ENCODE data around the gene B3GNT4. TPM values are rescaled to one million over a fixed set of nuclear protein-coding genes. Genes with fewer than 3 reads are reported as not detected.
A peak's percentile ranks its signal among the peaks of the same experiment; 100 is the strongest.

Gene B3GNT4
- total RNA-seq (0.12 TPM in 1 of 2 replicates, not detected in the other), polyA plus RNA-seq (not detected in 2 replicates), polyA minus RNA-seq (not detected in 2 replicates)
- not detected for total RNA-seq (2013)

DNA sequence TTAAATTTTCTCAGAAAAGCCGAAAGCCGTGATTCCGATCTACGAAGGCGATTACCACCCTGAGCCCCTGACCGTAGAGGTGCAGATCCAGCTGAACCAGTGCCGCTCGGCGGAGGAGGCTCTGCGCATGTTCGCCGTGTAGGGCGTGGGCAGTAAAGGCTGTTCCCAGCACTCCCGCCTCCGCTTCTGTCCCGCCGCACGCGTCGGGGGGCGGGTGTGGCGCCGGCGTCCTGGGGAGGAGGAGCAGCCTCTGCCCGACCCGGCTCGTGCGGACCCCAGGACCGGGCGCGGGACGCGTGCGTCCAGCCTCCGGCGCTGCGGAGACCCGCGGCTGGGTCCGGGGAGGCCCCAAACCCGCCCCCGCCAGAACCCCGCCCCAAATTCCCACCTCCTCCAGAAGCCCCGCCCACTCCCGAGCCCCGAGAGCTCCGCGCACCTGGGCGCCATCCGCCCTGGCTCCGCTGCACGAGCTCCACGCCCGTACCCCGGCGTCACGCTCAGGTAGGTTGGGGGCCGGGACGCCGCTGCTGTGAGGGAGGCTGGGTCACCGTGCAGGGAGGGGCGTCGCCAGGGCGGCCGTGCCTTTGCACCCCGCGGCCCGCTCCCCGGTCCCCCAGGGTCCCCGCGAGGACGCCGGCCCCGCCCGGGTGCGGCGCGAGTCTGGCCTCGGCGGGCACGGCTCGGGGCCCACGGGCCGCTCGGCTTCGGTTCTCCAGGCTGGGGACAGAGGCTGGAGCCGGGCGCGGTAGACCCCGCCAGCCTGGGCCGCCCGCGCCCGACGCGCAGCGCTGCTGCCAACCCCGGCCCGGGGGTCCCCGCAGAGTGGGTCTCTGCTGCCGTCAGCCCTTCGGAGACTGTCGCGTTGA, at the start of gene B3GNT4:
TSS of gene B3GNT4 (plus strand) at position 409 of the 866 bp plus-strand sequence. CDS start 910 bp downstream, outside the sequence.
- Histone ChIP-seq H3K79me2 (ENCODE audit: control insufficient read depth, insufficient read depth, low read length) (no peaks in the 10 kb centered on the region), H3K27ac (ENCODE audit: low read length in 2 of 2) (no peak within 1 kb of the TSS), H3K36me3 (replicated peaks in 1 of 2; ENCODE audit: control extremely low read depth in 1 of 2, control insufficient read depth in 1 of 2, extremely low read depth in 1 of 2, insufficient read depth in 2 of 2, low read length in 1 of 2) (peaks cover 0 to 20% of the 10 kb centered on the region in 2 experiments), H3K27me3 (replicated peaks in 1 of 4; ENCODE audit: control extremely low read depth in 1 of 4, control insufficient read depth in 3 of 4, insufficient read depth in 4 of 4, low read length in 3 of 4) (peaks cover 0 to 49% (median 26%) of the 10 kb centered on the region in 4 experiments), H3K4me3 (ENCODE audit: control extremely low read depth in 1 of 5, extremely low read depth in 1 of 5, insufficient read depth in 1 of 5, low read depth in 2 of 5, low read length in 4 of 5) (peak within 1 kb of the TSS; percentile 45 to 70 (median 54)), H4K20me1 (ENCODE audit: control insufficient read depth, insufficient read depth, low read length, poor library complexity, severe bottlenecking) (no peaks in the 10 kb centered on the region), H3K9me3 (ENCODE audit: control extremely low read depth in 1 of 3, control insufficient read depth in 2 of 3, insufficient read depth in 1 of 3, low read length in 2 of 3) (peaks cover 0 to 13% (median 0%) of the 10 kb centered on the region in 3 donors), H3K4me1 (ENCODE audit: control insufficient read depth in 2 of 2, insufficient read depth in 2 of 2, low read length in 2 of 2) (peaks cover 13 to 14% of the 10 kb centered on the region in 2 donors), H3K9ac (ENCODE audit: low read length) (peak within 1 kb of the TSS; percentile 63), H3K4me2 (replicated peaks; ENCODE audit: low read depth, low read length, poor library complexity, severe bottlenecking) (peak within 1 kb of the TSS; percentile 95), H2AFZ (ENCODE audit: insufficient read depth, low read depth, low read length, poor library complexity, severe bottlenecking) (peak within 1 kb of the TSS; percentile 72)
- Mint-ChIP-seq H3K4me1 (peaks cover 12% of the 10 kb centered on the region), H3K27me3 (peaks cover 25% of the 10 kb centered on the region), H3K27ac (peak within 1 kb of the TSS; percentile 41), H3K9me3 (ENCODE audit: insufficient read depth) (no peaks in the 10 kb centered on the region), H3K4me3 (peak within 1 kb of the TSS; percentile 88)
- POLR2A ChIA-PET, result interaction anchor here (0.6 to 1.2 kb wide), 3 partner anchors 10 to 516 kb away, joined by 3 to 4 read pairs (median 3); no protein-coding TSS in a partner anchor
- intact Hi-C loops (cut with micrococcal nuclease), result no loop called here
- DNase-seq (peak; percentile 62), ATAC-seq (ENCODE audit: low read depth) (peak; percentile 69)
- peak; percentile 11 for TF ChIP-seq EZH2 (IDR thresholded peaks at IDR 0.05; ENCODE audit: borderline replicate concordance, insufficient read depth, low read depth, low read length, poor library complexity, severe bottlenecking)
- TF ChIP-seq, protein P1, sequence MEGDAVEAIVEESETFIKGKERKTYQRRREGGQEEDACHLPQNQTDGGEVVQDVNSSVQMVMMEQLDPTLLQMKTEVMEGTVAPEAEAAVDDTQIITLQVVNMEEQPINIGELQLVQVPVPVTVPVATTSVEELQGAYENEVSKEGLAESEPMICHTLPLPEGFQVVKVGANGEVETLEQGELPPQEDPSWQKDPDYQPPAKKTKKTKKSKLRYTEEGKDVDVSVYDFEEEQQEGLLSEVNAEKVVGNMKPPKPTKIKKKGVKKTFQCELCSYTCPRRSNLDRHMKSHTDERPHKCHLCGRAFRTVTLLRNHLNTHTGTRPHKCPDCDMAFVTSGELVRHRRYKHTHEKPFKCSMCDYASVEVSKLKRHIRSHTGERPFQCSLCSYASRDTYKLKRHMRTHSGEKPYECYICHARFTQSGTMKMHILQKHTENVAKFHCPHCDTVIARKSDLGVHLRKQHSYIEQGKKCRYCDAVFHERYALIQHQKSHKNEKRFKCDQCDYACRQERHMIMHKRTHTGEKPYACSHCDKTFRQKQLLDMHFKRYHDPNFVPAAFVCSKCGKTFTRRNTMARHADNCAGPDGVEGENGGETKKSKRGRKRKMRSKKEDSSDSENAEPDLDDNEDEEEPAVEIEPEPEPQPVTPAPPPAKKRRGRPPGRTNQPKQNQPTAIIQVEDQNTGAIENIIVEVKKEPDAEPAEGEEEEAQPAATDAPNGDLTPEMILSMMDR (IDR thresholded peaks at IDR 0.05), result no peak
- CTCF ChIA-PET, result interaction anchor here (0.7 to 2.1 kb wide), 2 partner anchors 13 to 81 kb away, joined by 3 to 5 read pairs; no protein-coding TSS in a partner anchor
- WGBS (ENCODE audit: insufficient coverage), result 1% methylated on average over 100 of the region's 104 CpGs

GRCh38 chr12:122155705-122156104, 47.8 kb upstream of the B3GNT4 start:
- H3K4me2 ChIP-seq (replicated peaks; ENCODE audit: low read depth, low read length, poor library complexity, severe bottlenecking), result no peak overlapping the region
- Mint-ChIP-seq H3K4me1 (no peaks in the 10 kb centered on the region), H3K27me3 (peaks cover 6% of the 10 kb centered on the region), H3K9me3 (ENCODE audit: insufficient read depth) (no peaks in the 10 kb centered on the region), H3K4me3 (no peak overlapping the region), H3K27ac (no peak overlapping the region)
- no peaks in the 10 kb centered on the region for H4K20me1 ChIP-seq (ENCODE audit: control insufficient read depth, insufficient read depth, low read length, poor library complexity, severe bottlenecking)
- H3K9me3 ChIP-seq (ENCODE audit: control extremely low read depth in 1 of 3, control insufficient read depth in 2 of 3, insufficient read depth in 1 of 3, low read length in 2 of 3), result no peaks in the 10 kb centered on the region
- ATAC-seq (ENCODE audit: low read depth) (no peak), DNase-seq (no peak)
- ChIA-PET CTCF (no interaction called here), POLR2A (no interaction called here)
- 97% methylated on average over 7 of the region's 10 CpGs for WGBS (ENCODE audit: insufficient coverage)
- H3K79me2 ChIP-seq (ENCODE audit: control insufficient read depth, insufficient read depth, low read length), result no peaks in the 10 kb centered on the region
- H2AFZ ChIP-seq (ENCODE audit: insufficient read depth, low read depth, low read length, poor library complexity, severe bottlenecking), result no peak overlapping the region
- no peaks in the 10 kb centered on the region for H3K36me3 ChIP-seq (replicated peaks in 1 of 2; ENCODE audit: control extremely low read depth in 1 of 2, control insufficient read depth in 1 of 2, extremely low read depth in 1 of 2, insufficient read depth in 2 of 2, low read length in 1 of 2)
- no peaks in the 10 kb centered on the region for H3K27me3 ChIP-seq (replicated peaks in 1 of 4; ENCODE audit: control extremely low read depth in 1 of 4, control insufficient read depth in 3 of 4, insufficient read depth in 4 of 4, low read length in 3 of 4)
- no peaks in the 10 kb centered on the region for H3K4me1 ChIP-seq (ENCODE audit: control insufficient read depth in 2 of 2, insufficient read depth in 2 of 2, low read length in 2 of 2)
- intact Hi-C loops (cut with micrococcal nuclease), result no loop called here
- no peak overlapping the region for H3K9ac ChIP-seq (ENCODE audit: low read length)
- H3K27ac ChIP-seq (ENCODE audit: low read length in 2 of 2), result no peak overlapping the region
- TF ChIP-seq, protein P1 (IDR thresholded peaks at IDR 0.05), result no peak
- TF ChIP-seq EZH2 (IDR thresholded peaks at IDR 0.05; ENCODE audit: borderline replicate concordance, insufficient read depth, low read depth, low read length, poor library complexity, severe bottlenecking), result no peak
- no peak overlapping the region for H3K4me3 ChIP-seq (ENCODE audit: control extremely low read depth in 1 of 5, extremely low read depth in 1 of 5, insufficient read depth in 1 of 5, low read depth in 2 of 5, low read length in 4 of 5)
